SK-N-SH (cell line): Measurements from ENCODE around the gene BCAS3. TPM values are rescaled to one million over a fixed set of nuclear protein-coding genes. Genes with fewer than 3 reads are reported as not detected.

Source experiments
- CTCF ChIA-PET: fragments of 300-600, 350-600 bp; formaldehyde crosslinking; extraction: SDS; loops from one replicate; lab custom pipeline; 2021; lab: Yijun Ruan, JAX
- POLR2A ChIA-PET: fragments of 350-600 bp; sonication (Branson Sonifier 250); formaldehyde crosslinking; extraction: SDS; loops from one replicate; lab custom pipeline; 2020; ENCODE audit warnings: antibody characterized with exemption, inconsistent platforms; lab: Yijun Ruan, JAX
- DNase-seq: peaks from one replicate; pipeline ENCODE4 v3.0.0; 2012
- H2AFZ ChIP-seq: fragments of 200-600 bp; sonication (generic); 2 replicates; pipeline ENCODE4 v1.8.1; 2016; ENCODE audit warnings: antibody characterized with exemption, mild to moderate bottlenecking, low read depth
- H3F3A ChIP-seq: fragments of 200-600 bp; sonication (generic); replicated peaks from 2 replicates; pipeline ENCODE3; 2016; ENCODE audit warnings: antibody characterized with exemption, mild to moderate bottlenecking; ENCODE audit not compliant: insufficient read depth
- H3K27ac ChIP-seq, 2 experiments: fragments of 200-500 bp in 1 of 2; fragments of 200-600 bp in 1 of 2; sonication (Bioruptor generic) in 1 of 2; sonication (generic), shearing (Covaris generic) in 1 of 2; 2 replicates each; pipeline versions ENCODE4 v1.5.1 to v1.6.1; 2014 to 2016; ENCODE audit warnings: low read depth in 2 of 2, inconsistent platforms in 1 of 2, low read length in 1 of 2, mild to moderate bottlenecking in 1 of 2, mixed read lengths in 1 of 2
- H3K27me3 ChIP-seq: fragments of 200-600 bp; sonication (generic), shearing (Covaris generic); 2 replicates; pipeline ENCODE4 v1.6.1; 2016; ENCODE audit warnings: mixed run types; ENCODE audit not compliant: insufficient read depth
- H3K36me3 ChIP-seq, 2 experiments: fragments of 200-500 bp in 1 of 2; fragments of 200-600 bp in 1 of 2; sonication (Bioruptor generic) in 1 of 2; sonication (generic) in 1 of 2; replicated peaks in 1 of 2; 2 replicates each; pipeline versions ENCODE3 to v1.5.1; 2014 to 2016; ENCODE audit warnings: low read length in 1 of 2, mild to moderate bottlenecking in 1 of 2; ENCODE audit not compliant: insufficient read depth in 2 of 2, control insufficient read depth in 1 of 2
- H3K4me1 ChIP-seq, 2 experiments: fragments of 200-500 bp in 1 of 2; fragments of 200-600 bp in 1 of 2; sonication (Bioruptor generic) in 1 of 2; sonication (generic), shearing (Covaris generic) in 1 of 2; 2 replicates each; pipeline versions ENCODE4 v1.5.1 to v1.6.1; 2014 to 2016; ENCODE audit warnings: low read depth in 1 of 2, low read length in 1 of 2, mixed run types in 1 of 2; ENCODE audit not compliant: insufficient read depth in 2 of 2, control insufficient read depth in 1 of 2
- H3K4me2 ChIP-seq: fragments of 200-600 bp; sonication (generic), shearing (Covaris generic); 2 replicates; pipeline ENCODE4 v1.6.1; 2017; ENCODE audit warnings: mixed run types
- H3K4me3 ChIP-seq, 2 experiments: fragments of 200-500 bp in 1 of 2; fragments of 200-600 bp in 1 of 2; sonication (Bioruptor generic) in 1 of 2; sonication (generic), shearing (Covaris generic) in 1 of 2; 2 replicates each; pipeline versions ENCODE4 v1.5.1 to v1.8.1; 2014 to 2016; ENCODE audit warnings: low read depth in 2 of 2, inconsistent platforms in 1 of 2, low read length in 1 of 2, mild to moderate bottlenecking in 1 of 2, mixed read lengths in 1 of 2, moderate library complexity in 1 of 2
- H3K79me2 ChIP-seq: fragments of 200-600 bp; sonication (generic); 2 replicates; pipeline ENCODE4 v1.8.1; 2017; ENCODE audit warnings: mild to moderate bottlenecking; ENCODE audit not compliant: insufficient read depth
- H3K9ac ChIP-seq: fragments of 200-600 bp; sonication (generic); 2 replicates; pipeline ENCODE4 v1.6.1; 2017; ENCODE audit warnings: mixed run types
- H3K9me2 ChIP-seq: fragments of 200-600 bp; sonication (generic); 2 replicates; pipeline ENCODE4 v1.6.1; 2017; ENCODE audit warnings: mixed run types
- H3K9me3 ChIP-seq: fragments of 200-600 bp; sonication (generic); 2 replicates; pipeline ENCODE4 v1.6.1; 2017; ENCODE audit warnings: mixed run types, mild to moderate bottlenecking, moderate library complexity
- H4K20me1 ChIP-seq: fragments of 200-600 bp; sonication (generic); 2 replicates; pipeline ENCODE4 v1.6.1; 2017; ENCODE audit warnings: mild to moderate bottlenecking, mixed run types; ENCODE audit not compliant: insufficient read depth
- CTCF ChIP-seq: fragments of 200-600 bp; sonication (generic); IDR thresholded peaks from 2 replicates; pipeline ENCODE4 v1.6.1; 2017; ENCODE audit warnings: antibody characterized with exemption, mild to moderate bottlenecking, moderate library complexity
- ELF1 ChIP-seq: IDR thresholded peaks from 2 replicates; pipeline ENCODE4 v1.4.0; 2012
- EP300 ChIP-seq, 2 experiments: IDR thresholded peaks; 2 replicates each; pipeline versions ENCODE4 v1.4.0 to v1.6.1; 2012; ENCODE audit warnings: borderline replicate concordance in 1 of 2, low read depth in 1 of 2, low read length in 1 of 2
- FOSL2 ChIP-seq: IDR thresholded peaks from 2 replicates; pipeline ENCODE4 v1.4.0; 2012; ENCODE audit warnings: low read depth, mild to moderate bottlenecking, moderate library complexity, borderline replicate concordance
- FOXJ3 ChIP-seq: sonication (generic); formaldehyde crosslinking; IDR thresholded peaks from 2 replicates; pipeline ENCODE4 v1.5.1; 2020; ENCODE audit warnings: mild to moderate bottlenecking, missing genetic modification reagents
- FOXM1 ChIP-seq: IDR thresholded peaks from 2 replicates; pipeline ENCODE4 v1.4.0; 2012; ENCODE audit warnings: low read depth, mild to moderate bottlenecking
- GABPA ChIP-seq: IDR thresholded peaks from 2 replicates; pipeline ENCODE4 v1.4.0; 2012; ENCODE audit warnings: low read depth, mild to moderate bottlenecking
- IRF3 ChIP-seq: fragments of 150-350 bp; IDR thresholded peaks from 2 replicates; pipeline ENCODE4 v1.6.1; 2016; ENCODE audit warnings: mild to moderate bottlenecking, low read depth, low read length
- JUND ChIP-seq: IDR thresholded peaks from 2 replicates; pipeline ENCODE4 v1.4.0; 2012
- MEF2A ChIP-seq: IDR thresholded peaks from 2 replicates; pipeline ENCODE4 v1.4.0; 2012; ENCODE audit warnings: low read depth, borderline replicate concordance
- NFIC ChIP-seq: IDR thresholded peaks from 2 replicates; pipeline ENCODE4 v1.4.0; 2012; ENCODE audit warnings: borderline replicate concordance
- NRF1 ChIP-seq: IDR thresholded peaks from 2 replicates; pipeline ENCODE4 v1.6.1; 2012; ENCODE audit warnings: low read depth, mild to moderate bottlenecking, low read length
- RAD21 ChIP-seq: IDR thresholded peaks from 2 replicates; pipeline ENCODE4 v1.6.1; 2012; ENCODE audit warnings: mild to moderate bottlenecking, low read length
- REST ChIP-seq: IDR thresholded peaks from 2 replicates; pipeline ENCODE4 v1.6.1; 2012; ENCODE audit warnings: mild to moderate bottlenecking, low read depth, low read length, moderate library complexity
- RFX5 ChIP-seq: IDR thresholded peaks from 2 replicates; pipeline ENCODE4 v1.6.1; 2012; ENCODE audit warnings: mild to moderate bottlenecking, improper control_type of control experiment, low read length
- SMC3 ChIP-seq: IDR thresholded peaks from 2 replicates; pipeline ENCODE4 v1.6.1; 2012; ENCODE audit warnings: low read depth, low read length, improper control_type of control experiment
- TAF1 ChIP-seq: IDR thresholded peaks from 2 replicates; pipeline ENCODE4 v1.6.1; 2012; ENCODE audit warnings: low read depth, mild to moderate bottlenecking, low read length, moderate library complexity, borderline replicate concordance
- TCF12 ChIP-seq: IDR thresholded peaks from 2 replicates; pipeline ENCODE4 v1.4.0; 2012
- USF1 ChIP-seq: IDR thresholded peaks from 2 replicates; pipeline ENCODE4 v1.4.0; 2012; ENCODE audit warnings: low read depth, borderline replicate concordance
- YY1 ChIP-seq: IDR thresholded peaks from 2 replicates; pipeline ENCODE4 v1.4.0; 2012; ENCODE audit warnings: low read depth, mild to moderate bottlenecking
- WGBS: methylation state at CpG from one replicate; pipeline ENCODE4 v1.1.6; 2017; ENCODE audit warnings: low lambda C conversion rate; 5-methylcytosine and 5-hydroxymethylcytosine counted together
- polyA plus RNA-seq, 3 experiments: library from polyadenylated mRNA; depleted of rRNA; stranded (reverse); fragments of >200 nt; gene quantifications; 2 replicates each; pipeline ENCODE4 v1.2.3, GENCODE V29; 2012

Gene BCAS3
- polyA plus RNA-seq, 1 of the 3 experiments (the other 2 are of a cell fraction): 5.9 TPM

GRCh38 chr17:61133853-61134252, 456.2 kb downstream of the BCAS3 start:
- Histone ChIP-seq H3K36me3 (no peaks in the 10 kb centered on the region), H3K4me3 (no peak overlapping the region), H3K4me2 (no peak overlapping the region), H3K27ac (no peak overlapping the region; a peak in 1 of 4 replicates), H3K4me1 (peaks cover 7 to 34% of the 10 kb centered on the region in 2 experiments; a peak in 3 of 4 replicates), H4K20me1 (no peaks in the 10 kb centered on the region), H3K27me3 (no peaks in the 10 kb centered on the region), H3K79me2 (no peaks in the 10 kb centered on the region), H3K9me3 (no peaks in the 10 kb centered on the region), H2AFZ (no peak overlapping the region), H3F3A (peaks cover 6% of the 10 kb centered on the region), H3K9me2 (no peaks in the 10 kb centered on the region), H3K9ac (no peak overlapping the region)
- TF ChIP-seq RFX5 (no peak), FOXJ3 (CRISPR knock-in tag) (no peak), SMC3 (no peak), TAF1 (no peak), USF1 (no peak), NFIC (no peak), NRF1 (no peak), IRF3 (no peak), EP300 (IDR thresholded peaks at IDR 0.05; ENCODE audit: borderline replicate concordance in 1 of 2, low read depth in 1 of 2, low read length in 1 of 2) (no peak), YY1 (no peak), TCF12 (no peak), REST (no peak), JUND (no peak), FOXM1 (no peak), FOSL2 (no peak), RAD21 (no peak), MEF2A (no peak), ELF1 (no peak), CTCF (no peak), GABPA (no peak)
- POLR2A ChIA-PET: no interaction called here
- no peak for DNase-seq
- CTCF ChIA-PET: no interaction called here
- 98% methylated on average over 1 of the region's 1 CpG for WGBS
